GM03348 (cell line): ENCODE measurements around the gene RNF19B.
"Not testable (repeated sequence)": the region's sequence is repeated elsewhere in the genome, so short reads cannot be mapped to it uniquely, and the experiment has no call there.

Experiments used
- DNase-seq: peaks from one replicate; pipeline ENCODE4 v3.0.0; 2012; ENCODE audit warnings: low spot score

Gene RNF19B, protein sequence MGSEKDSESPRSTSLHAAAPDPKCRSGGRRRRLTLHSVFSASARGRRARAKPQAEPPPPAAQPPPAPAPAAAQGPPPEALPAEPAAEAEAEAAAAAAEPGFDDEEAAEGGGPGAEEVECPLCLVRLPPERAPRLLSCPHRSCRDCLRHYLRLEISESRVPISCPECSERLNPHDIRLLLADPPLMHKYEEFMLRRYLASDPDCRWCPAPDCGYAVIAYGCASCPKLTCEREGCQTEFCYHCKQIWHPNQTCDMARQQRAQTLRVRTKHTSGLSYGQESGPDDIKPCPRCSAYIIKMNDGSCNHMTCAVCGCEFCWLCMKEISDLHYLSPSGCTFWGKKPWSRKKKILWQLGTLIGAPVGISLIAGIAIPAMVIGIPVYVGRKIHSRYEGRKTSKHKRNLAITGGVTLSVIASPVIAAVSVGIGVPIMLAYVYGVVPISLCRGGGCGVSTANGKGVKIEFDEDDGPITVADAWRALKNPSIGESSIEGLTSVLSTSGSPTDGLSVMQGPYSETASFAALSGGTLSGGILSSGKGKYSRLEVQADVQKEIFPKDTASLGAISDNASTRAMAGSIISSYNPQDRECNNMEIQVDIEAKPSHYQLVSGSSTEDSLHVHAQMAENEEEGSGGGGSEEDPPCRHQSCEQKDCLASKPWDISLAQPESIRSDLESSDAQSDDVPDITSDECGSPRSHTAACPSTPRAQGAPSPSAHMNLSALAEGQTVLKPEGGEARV

GRCh38 chr1:32964461-32965250 lies at the start of gene RNF19B:
Gene RNF19B (minus strand): TSS chr1:32964809. CDS start chr1:32964685, 124 bp downstream.
- peak; percentile 98 for DNase-seq

DNA sequence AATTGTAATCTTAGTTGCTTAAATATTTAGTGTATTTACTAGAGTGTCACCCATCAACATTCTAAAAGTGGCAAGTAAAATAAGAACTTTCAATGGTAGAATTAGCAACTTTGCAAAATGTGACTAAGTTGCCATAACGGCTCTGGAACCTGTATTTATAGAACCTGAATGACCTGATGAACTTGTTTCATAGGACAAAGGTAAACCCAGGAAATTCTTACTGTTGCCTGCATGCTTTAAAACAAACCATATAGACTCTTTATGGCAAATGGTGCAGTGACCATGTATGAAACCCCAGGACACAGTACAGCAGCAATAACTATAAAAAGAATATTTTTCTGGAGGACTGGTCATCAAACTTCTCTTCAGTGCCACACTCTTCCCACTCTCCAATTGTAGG lies 49.2 kb upstream of the RNF19B start:
- DNase-seq, result no peak

DNA sequence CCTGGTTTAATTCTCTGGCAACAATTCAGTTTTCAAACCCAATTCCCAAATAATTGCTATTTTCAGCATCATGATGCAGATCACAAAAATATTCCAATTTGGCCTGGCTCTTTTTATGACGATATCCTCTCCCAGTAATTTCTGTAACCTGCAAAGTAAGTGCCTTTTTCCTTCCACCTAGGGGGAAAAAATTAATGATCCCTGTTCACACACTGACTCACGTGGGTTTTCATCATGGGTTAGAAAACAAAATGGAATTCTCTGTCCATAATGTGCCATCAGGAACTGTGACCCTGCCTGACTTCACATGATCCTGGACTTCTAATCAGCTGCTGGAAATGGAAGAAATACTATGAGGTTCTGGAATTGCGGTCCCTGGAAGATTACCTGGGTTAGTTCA lies 47.6 kb upstream of the RNF19B start:
- DNase-seq, result no peak

- peak; percentile 75 for DNase-seq
Observed at GRCh38 chr1:33010932-33011731, 46.5 kb upstream of the RNF19B start.

- DNase-seq, result no peak
Observed at GRCh38 chr1:33009561-33009960, 45.0 kb upstream of the RNF19B start.

DNA sequence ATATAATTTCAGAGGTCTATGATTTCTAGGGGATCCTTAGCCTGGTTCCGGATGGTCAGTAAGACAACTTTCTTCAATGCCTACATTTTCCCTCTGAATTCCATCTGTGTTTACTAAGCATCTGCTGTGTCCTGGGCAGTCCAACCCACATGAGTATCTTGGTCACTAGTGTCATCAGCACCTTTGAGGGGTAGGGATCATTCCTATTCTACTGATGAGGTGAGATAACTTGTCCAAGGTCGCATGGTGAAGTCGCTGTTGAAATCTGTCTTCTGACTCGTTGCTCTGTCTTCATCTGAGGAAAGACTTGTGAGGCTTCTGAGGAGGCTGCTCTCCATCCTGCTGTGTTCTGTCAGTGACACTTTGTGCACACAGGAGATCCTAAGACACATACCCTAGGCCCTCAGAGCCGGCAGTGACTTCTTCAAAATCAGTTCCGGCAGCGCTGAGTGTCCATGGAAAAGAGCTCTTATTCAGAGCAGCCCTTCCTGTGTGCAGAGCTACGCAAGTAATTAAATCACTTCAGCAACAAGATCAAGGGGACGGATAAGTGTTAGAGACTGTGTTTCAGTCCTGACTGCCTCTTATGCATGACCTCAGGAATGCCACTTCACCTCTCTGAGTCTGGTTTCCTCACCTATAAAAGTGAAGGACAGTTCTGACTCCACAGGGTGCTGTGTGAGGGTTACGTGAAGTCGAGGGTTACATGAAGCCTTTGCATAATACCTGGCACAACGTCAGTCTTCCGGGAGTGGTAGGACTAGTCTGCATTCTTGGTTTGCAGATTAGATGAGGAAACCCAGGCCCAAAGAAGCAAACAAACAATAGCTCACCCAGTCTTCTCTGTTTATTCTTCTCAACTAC lies 43.7 kb upstream of the RNF19B start:
- DNase-seq, result no peak

GRCh38 chr1:33007190-33008050 lies 42.8 kb upstream of the RNF19B start:
- DNase-seq, result peak; percentile 91

DNA sequence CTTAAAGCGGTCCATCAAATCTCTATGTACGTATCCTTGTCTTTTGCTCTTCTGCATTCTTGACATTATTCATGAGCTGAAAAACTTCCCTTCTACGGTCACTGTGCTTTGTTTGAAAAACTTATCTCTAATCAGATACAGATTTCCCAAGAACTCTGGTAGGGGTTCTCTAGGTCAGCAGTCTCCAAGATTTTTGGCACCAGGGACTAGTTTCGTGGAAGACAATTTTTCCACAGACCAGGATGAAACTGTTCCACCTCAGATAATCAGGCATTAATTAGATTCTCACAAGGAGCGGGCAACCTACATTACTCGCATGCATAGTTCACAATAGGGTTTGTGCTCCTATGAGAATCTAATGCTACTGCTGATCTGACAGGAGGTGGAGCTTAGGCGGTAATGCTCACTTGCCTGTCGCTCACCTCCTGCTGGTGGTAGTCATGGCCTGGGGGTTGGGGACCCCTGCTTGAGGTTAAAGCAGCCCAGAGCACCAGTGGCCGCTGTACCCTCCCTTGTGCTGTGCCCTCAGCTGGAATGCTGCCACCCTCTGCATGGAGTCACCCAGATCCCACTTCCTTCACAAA lies 41.3 kb upstream of the RNF19B start:
- DNase-seq, result no peak

- no peak for DNase-seq
Observed at GRCh38 chr1:33005117-33005837, 40.7 kb upstream of the RNF19B start.

DNA sequence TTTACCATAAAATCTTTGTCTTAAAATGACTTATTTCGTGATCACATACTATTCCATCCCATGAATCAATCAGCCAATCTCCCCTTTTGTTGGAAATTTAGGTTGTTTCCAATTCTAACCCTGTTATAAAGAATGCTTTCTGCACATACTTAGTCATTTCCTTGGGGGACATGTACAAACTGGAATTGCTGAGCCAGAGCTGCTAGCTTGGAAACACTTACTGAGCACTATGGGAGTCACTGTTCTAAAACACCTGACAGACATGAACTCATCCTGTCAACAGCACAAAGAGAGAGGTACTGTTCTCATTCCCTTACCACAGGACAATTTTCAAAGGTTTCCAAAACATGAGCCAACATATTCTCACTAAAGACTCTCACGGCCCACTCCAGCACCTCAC lies 40.0 kb upstream of the RNF19B start:
- no peak for DNase-seq

DNA sequence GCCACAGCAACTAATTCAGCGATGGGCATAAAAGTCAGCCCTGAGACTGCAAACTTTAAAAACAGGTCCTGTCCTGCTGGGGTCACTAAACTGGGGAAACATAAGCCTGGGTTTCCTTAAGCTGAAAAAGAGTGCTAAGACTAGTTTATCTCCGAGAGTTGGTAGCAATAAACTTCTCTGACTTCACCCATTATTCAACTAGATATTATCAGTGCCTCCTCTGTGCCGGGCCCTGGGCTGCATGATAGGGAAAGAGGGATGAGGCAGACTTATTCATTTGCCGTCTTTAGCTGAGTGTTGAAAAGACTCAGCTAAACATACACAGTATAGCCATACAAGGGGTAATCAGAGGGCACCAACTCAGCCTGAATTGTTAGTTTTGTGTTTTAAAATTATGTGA lies 39.0 kb upstream of the RNF19B start:
- DNase-seq, result no peak

- no peak for DNase-seq
Observed at GRCh38 chr1:33002006-33002405, 37.4 kb upstream of the RNF19B start.

DNA sequence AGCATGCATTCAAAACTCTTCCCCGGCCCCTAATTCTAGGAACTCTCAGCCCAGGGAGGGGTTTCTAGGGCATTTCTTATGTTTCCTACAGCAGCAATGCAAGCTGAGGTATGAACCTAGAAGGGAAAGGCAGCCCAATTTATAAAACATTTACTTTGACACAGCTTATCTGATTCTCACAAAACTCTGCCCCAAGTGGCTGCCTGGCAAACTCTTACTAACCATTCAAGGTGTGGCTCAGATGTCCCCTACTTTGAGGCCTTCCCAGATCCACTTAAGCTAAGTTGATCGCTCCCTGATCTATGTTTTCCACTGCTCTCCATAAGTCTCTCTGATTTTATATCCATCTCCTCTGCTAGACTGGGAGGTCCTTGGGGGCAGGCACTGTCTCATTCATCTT lies 36.7 kb upstream of the RNF19B start:
- DNase-seq, result no peak

GRCh38 chr1:33000427-33001026 lies 35.9 kb upstream of the RNF19B start:
- no peak for DNase-seq

DNA sequence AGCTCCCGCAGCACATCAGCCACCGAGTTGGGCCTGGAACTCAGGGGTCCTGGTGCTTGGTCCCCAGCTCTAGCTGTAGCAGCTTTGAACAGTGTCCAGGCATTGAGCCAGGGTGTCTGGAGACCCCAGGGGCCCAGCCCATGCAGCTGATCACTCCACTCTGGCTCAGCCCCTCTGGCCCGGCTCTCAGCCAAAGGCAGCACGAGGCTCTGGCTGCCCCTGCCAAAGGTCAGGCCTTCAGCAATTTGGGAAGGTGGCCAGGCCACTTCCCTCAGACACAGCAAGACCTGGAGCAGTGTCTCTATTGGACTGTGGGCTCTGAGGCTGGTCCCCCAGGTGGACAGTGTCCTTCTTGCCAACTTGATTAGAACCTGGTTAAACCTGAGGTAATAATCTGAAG lies 34.4 kb upstream of the RNF19B start:
- DNase-seq, result no peak

DNA sequence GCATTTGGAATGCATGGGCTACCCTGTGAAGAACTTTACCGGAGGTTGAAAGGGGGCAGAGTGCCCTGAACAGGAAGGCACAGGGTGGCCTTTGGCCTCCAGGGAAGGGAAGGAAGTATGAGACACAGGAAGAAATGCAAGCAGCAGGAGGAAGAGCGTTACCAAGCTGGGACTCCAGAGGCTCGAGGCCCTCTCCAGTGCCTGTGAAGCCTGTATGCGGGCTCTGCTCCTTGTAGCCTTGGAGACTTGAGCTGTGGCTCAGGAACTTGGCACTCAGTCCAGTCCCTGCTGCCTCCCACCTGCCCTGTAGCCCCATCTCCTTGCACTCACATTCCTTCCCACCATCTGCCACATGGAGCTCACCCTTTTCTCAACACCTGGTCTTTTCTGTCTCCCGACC lies 33.5 kb upstream of the RNF19B start:
- DNase-seq, result no peak

- DNase-seq, result peak; percentile 76
Observed at GRCh38 chr1:32997381-32997891, 32.8 kb upstream of the RNF19B start.

DNA sequence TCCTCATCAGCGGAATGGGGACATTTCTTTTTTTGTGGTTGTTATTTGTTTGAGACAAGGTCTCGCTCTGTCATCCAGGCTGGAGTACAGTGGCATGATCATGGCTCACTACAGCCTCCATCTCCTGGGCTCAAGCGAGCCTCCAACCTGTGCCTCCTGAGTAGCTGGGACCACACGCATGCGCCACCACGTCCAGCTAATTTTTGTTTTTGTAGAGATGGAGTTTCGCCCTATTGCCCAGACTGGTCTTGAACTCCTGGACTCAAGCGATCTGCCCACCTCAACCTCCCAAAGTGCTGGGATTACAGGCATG lies 28.7 kb upstream of the RNF19B start:
- not testable (repeated sequence) for DNase-seq
